K562 treated with DMSO at 1 percent for 4 hours (cell line): ENCODE data around the gene YEATS4. TPM values are rescaled to one million over a fixed set of nuclear protein-coding genes. Genes with fewer than 3 reads are reported as not detected.

Experiments used
- total RNA-seq: library from RNA; unstranded; fragments of 300-600 nt; gene quantifications from 2 replicates; pipeline ENCODE4 v1.2.3, GENCODE V29; 2022; ENCODE audit not compliant: insufficient read depth

Gene YEATS4
- total RNA-seq = 27.1 and 31.1 TPM in 2 replicates

DNA sequence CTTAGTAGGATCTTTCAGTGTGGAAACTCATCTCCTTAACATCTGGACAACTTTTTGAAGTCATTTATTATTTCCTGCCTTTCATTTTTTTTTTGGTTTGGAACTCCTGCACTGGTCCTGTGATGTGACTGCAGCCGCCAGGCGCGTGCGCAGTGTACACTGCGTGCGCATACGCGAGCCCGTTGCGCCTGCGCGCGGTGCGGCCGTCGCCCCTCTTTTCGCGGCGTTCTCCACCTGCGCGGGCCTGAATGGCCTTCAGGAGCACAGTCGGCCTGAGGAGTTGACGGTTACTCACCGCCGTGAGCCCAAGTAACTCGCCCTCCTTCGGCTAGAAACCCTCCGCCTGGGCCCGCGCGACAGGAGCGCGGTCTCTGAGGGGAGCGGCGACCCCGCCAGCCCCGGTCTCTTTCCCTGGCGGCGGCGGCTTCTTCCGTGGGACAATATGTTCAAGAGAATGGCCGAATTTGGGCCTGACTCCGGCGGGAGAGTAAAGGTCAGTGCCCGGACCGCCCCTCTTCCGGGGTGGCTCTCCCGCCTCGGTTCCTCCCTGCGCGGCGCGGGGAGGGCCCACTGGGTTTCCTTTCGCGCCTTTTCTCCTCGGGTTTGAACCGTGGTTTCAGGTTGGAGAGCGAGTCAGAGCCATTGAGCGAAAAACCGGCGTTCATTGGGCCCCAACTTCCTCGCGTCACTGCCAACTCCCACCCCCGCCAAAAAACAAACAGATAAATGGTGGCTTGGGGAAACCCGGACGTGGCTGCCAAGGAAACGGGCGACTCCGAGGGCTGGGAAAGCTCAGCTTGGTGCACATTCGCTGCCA is at the start of gene YEATS4:
YEATS4 (plus strand) TSS at position 213 of the 817 bp plus-strand sequence; CDS start at position 443, 230 bp downstream.

DNA sequence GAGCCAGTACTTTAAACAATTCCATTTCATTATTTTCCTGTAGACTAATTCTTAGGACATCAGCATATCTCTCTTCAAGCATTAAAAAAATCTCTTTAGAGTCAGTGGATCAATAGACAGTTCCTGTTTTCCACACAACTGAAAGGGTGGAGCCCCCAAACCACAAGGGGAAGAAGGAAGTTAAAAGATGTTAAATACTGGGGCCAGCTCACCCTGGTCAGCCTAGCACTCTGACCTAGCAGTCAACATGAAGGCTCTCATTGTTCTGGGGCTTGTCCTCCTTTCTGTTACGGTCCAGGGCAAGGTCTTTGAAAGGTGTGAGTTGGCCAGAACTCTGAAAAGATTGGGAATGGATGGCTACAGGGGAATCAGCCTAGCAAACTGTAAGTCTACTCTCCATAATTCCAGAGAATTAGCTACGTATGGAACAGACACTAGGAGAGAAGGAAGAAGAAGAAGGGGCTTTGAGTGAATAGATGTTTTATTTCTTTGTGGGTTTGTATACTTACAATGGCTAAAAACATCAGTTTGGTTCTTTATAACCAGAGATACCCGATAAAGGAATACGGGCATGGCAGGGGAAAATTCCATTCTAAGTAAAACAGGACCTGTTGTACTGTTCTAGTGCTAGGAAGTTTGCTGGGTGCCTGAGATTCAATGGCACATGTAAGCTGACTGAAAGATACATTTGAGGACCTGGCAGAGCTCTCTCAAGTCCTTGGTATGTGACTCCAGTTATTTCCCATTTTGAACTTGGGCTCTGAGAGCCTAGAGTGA is 11.2 kb upstream of the YEATS4 start, which contains the start of gene LYZ:
LYZ (plus strand) TSS at position 220 of the 777 bp plus-strand sequence; CDS start at position 248, 28 bp downstream.

Other genes starting within 250 kb of the YEATS4 start
- gene CPSF6, start 120.2 kb upstream of the YEATS4 start, total RNA-seq = 54.2 and 58.1 TPM in 2 replicates
- 46.3 and 66.7 TPM in 2 replicates for gene LYZ, start 11.4 kb upstream of the YEATS4 start, total RNA-seq
- 9.0 and 9.4 TPM in 2 replicates for gene FRS2, start 110.6 kb downstream of the YEATS4 start, total RNA-seq
- 179 and 220 TPM in 2 replicates for gene CCT2, start 225.7 kb downstream of the YEATS4 start, total RNA-seq